ENCODE measurements around the gene CTU2. TPM values are rescaled to one million over a fixed set of nuclear protein-coding genes. Genes with fewer than 3 reads are reported as not detected.
A peak's percentile ranks its signal among the peaks of the same experiment; 100 is the strongest.
"Not testable (repeated sequence)": the region's sequence is repeated elsewhere in the genome, so short reads cannot be mapped to it uniquely, and the experiment has no call there.

The CTU2 gene
- 10 to 100 TPM in 5 of 6 donors, 1 to 10 TPM in 1; 9.8 to 16.8 (median 13.1) TPM for polyA plus RNA-seq (ENCODE audit: low read depth in 6 of 6)

- Mint-ChIP-seq H3K27ac (peak within 1 kb of the TSS; percentile 84 to 97 (median 95)), H3K9me3 (no peaks in the 10 kb centered on the region), H3K4me3 (peak within 1 kb of the TSS; percentile 85 to 98 (median 93)), H3K27me3 (no peaks in the 10 kb centered on the region), H3K4me1 (peaks cover 40 to 65% (median 53%) of the 10 kb centered on the region in 3 donors), H3K36me3 (no peaks in the 10 kb centered on the region)
- DNase-seq (peak; percentile 93), ATAC-seq (ENCODE audit: low read depth in 2 of 2) (peak; percentile 81 to 83)
Measured at GRCh38 chr16:88706229-88706964, at the start of gene CTU2, which contains the start of gene RNF166. TSS of gene CTU2 (plus strand) at chr16:88706503. CDS start at chr16:88706531, 28 bp downstream. TSS of gene RNF166 (minus strand) at chr16:88706408. CDS start at chr16:88706325, 83 bp downstream.

- Mint-ChIP-seq H3K9me3 (no peaks in the 10 kb centered on the region), H3K27me3 (no peaks in the 10 kb centered on the region), H3K4me1 (peaks cover 9 to 35% (median 24%) of the 10 kb centered on the region in 3 donors), H3K36me3 (no peaks in the 10 kb centered on the region), H3K27ac (no peak overlapping the region), H3K4me3 (no peak overlapping the region)
- no peak for DNase-seq
- ATAC-seq (ENCODE audit: low read depth in 2 of 2) = no peak
Measured at GRCh38 chr16:88657371-88657770, 48.9 kb upstream of the CTU2 start.

GRCh38 chr16:88658714-88659113 is 47.6 kb upstream of the CTU2 start:
- Mint-ChIP-seq H3K36me3 (no peaks in the 10 kb centered on the region), H3K4me1 (peaks cover 14 to 36% (median 17%) of the 10 kb centered on the region in 3 donors), H3K4me3 (peak overlapping the region in 1 of 8 donors; percentile 66), H3K27ac (no peak overlapping the region), H3K9me3 (no peaks in the 10 kb centered on the region), H3K27me3 (no peaks in the 10 kb centered on the region)
- no peak for ATAC-seq (ENCODE audit: low read depth in 2 of 2)
- DNase-seq = no peak

- H3K27ac Mint-ChIP-seq = peak overlapping the region in 1 of 6 donors; percentile 66
- H3K27me3 Mint-ChIP-seq = no peaks in the 10 kb centered on the region
Measured at GRCh38 chr16:88659160-88659559, 47.1 kb upstream of the CTU2 start.

GRCh38 chr16:88661468-88661867 is 44.8 kb upstream of the CTU2 start:
- peak overlapping the region in 5 of 6 donors; percentile 4 to 95 (median 80) for H3K27ac Mint-ChIP-seq
- H3K4me3 Mint-ChIP-seq = peak overlapping the region; percentile 0 to 96 (median 73)
- ATAC-seq (ENCODE audit: low read depth in 2 of 2) (no peak), DNase-seq (no peak)
- H3K27me3 Mint-ChIP-seq = no peaks in the 10 kb centered on the region
- no peaks in the 10 kb centered on the region for H3K9me3 Mint-ChIP-seq
- no peaks in the 10 kb centered on the region for H3K36me3 Mint-ChIP-seq
- peaks cover 22 to 35% (median 30%) of the 10 kb centered on the region in 3 donors for H3K4me1 Mint-ChIP-seq

More at GRCh38 chr16:88659160-88659559, 47.1 kb upstream of the CTU2 start:
- H3K4me1 Mint-ChIP-seq = peaks cover 17 to 36% (median 20%) of the 10 kb centered on the region in 3 donors
- DNase-seq = no peak
- H3K4me3 Mint-ChIP-seq = no peak overlapping the region
- H3K36me3 Mint-ChIP-seq = no peaks in the 10 kb centered on the region
- H3K9me3 Mint-ChIP-seq = no peaks in the 10 kb centered on the region
- no peak for ATAC-seq (ENCODE audit: low read depth in 2 of 2)

- H3K9me3 Mint-ChIP-seq = no peaks in the 10 kb centered on the region
- peak overlapping the region; percentile 89 to 96 (median 92) for H3K4me3 Mint-ChIP-seq
- no peaks in the 10 kb centered on the region for H3K36me3 Mint-ChIP-seq
- ATAC-seq (ENCODE audit: low read depth in 2 of 2) (peak in 1 of 2 donors; percentile 0), DNase-seq (no peak)
- no peaks in the 10 kb centered on the region for H3K27me3 Mint-ChIP-seq
- peaks cover 22 to 35% (median 33%) of the 10 kb centered on the region in 3 donors for H3K4me1 Mint-ChIP-seq
- peak overlapping the region; percentile 82 to 96 (median 94) for H3K27ac Mint-ChIP-seq
Measured at GRCh38 chr16:88662222-88662842, 44.0 kb upstream of the CTU2 start.

GRCh38 chr16:88662843-88663606 is 43.3 kb upstream of the CTU2 start, which contains the start of gene MVD:
TSS of gene MVD (minus strand) at chr16:88663091. CDS start at chr16:88663080, 11 bp downstream.
- H3K9me3 Mint-ChIP-seq = no peaks in the 10 kb centered on the region

GRCh38 chr16:88665148-88665547 is 41.2 kb upstream of the CTU2 start:
- peak overlapping the region in 3 of 6 donors; percentile 11 to 61 (median 36) for H3K27ac Mint-ChIP-seq
- DNase-seq (no peak), ATAC-seq (ENCODE audit: low read depth in 2 of 2) (no peak)
- peaks cover 22 to 35% (median 33%) of the 10 kb centered on the region in 3 donors for H3K4me1 Mint-ChIP-seq
- H3K36me3 Mint-ChIP-seq = no peaks in the 10 kb centered on the region
- no peaks in the 10 kb centered on the region for H3K9me3 Mint-ChIP-seq
- peak overlapping the region; percentile 0 to 80 (median 46) for H3K4me3 Mint-ChIP-seq
- H3K27me3 Mint-ChIP-seq = no peaks in the 10 kb centered on the region

More at GRCh38 chr16:88662843-88663606, 43.3 kb upstream of the CTU2 start, which contains the start of gene MVD:
- Mint-ChIP-seq H3K27me3 (no peaks in the 10 kb centered on the region), H3K4me1 (peaks cover 22 to 36% (median 35%) of the 10 kb centered on the region in 3 donors), H3K27ac (peak within 1 kb of the TSS; percentile 94 to 98 (median 96)), H3K36me3 (no peaks in the 10 kb centered on the region), H3K4me3 (peak within 1 kb of the TSS; percentile 92 to 96 (median 95))
- DNase-seq = peak; percentile 96
- ATAC-seq (ENCODE audit: low read depth in 2 of 2) = peak; percentile 97 to 98

- ATAC-seq (ENCODE audit: low read depth in 2 of 2) = no peak
- no peak for DNase-seq
- H3K36me3 Mint-ChIP-seq = no peaks in the 10 kb centered on the region
- no peaks in the 10 kb centered on the region for H3K9me3 Mint-ChIP-seq
- H3K27me3 Mint-ChIP-seq = no peaks in the 10 kb centered on the region
- peak overlapping the region in 2 of 8 donors; percentile 56 to 77 for H3K4me3 Mint-ChIP-seq
- H3K4me1 Mint-ChIP-seq = peaks cover 22 to 32% (median 30%) of the 10 kb centered on the region in 3 donors
- no peak overlapping the region for H3K27ac Mint-ChIP-seq
Measured at GRCh38 chr16:88665570-88665969, 40.7 kb upstream of the CTU2 start.

GRCh38 chr16:88667461-88667860 is 38.8 kb upstream of the CTU2 start:
- Mint-ChIP-seq H3K4me3 (no peak overlapping the region), H3K27me3 (no peaks in the 10 kb centered on the region), H3K27ac (no peak overlapping the region), H3K36me3 (no peaks in the 10 kb centered on the region), H3K9me3 (no peaks in the 10 kb centered on the region), H3K4me1 (peaks cover 12 to 18% (median 14%) of the 10 kb centered on the region in 3 donors)
- ATAC-seq (ENCODE audit: low read depth in 2 of 2) = no peak
- no peak for DNase-seq

- H3K4me1 Mint-ChIP-seq = peaks cover 4 to 12% (median 6%) of the 10 kb centered on the region in 3 donors
- H3K4me3 Mint-ChIP-seq; H3K36me3 Mint-ChIP-seq; H3K9me3 Mint-ChIP-seq; H3K27me3 Mint-ChIP-seq; H3K27ac Mint-ChIP-seq; DNase-seq; ATAC-seq (ENCODE audit: low read depth in 2 of 2): not testable (repeated sequence)
Measured at GRCh38 chr16:88669493-88669892, 36.8 kb upstream of the CTU2 start.

- Mint-ChIP-seq H3K4me1 (peaks cover 4 to 9% (median 6%) of the 10 kb centered on the region in 3 donors), H3K27ac (no peak overlapping the region), H3K36me3 (no peaks in the 10 kb centered on the region), H3K4me3 (no peak overlapping the region), H3K9me3 (no peaks in the 10 kb centered on the region), H3K27me3 (no peaks in the 10 kb centered on the region)
- ATAC-seq (ENCODE audit: low read depth in 2 of 2) = no peak
- no peak for DNase-seq
Measured at GRCh38 chr16:88669980-88670379, 36.3 kb upstream of the CTU2 start.

GRCh38 chr16:88671806-88672205 is 34.5 kb upstream of the CTU2 start:
- peaks cover 2 to 6% (median 3%) of the 10 kb centered on the region in 3 donors for H3K4me1 Mint-ChIP-seq
- ATAC-seq (ENCODE audit: low read depth in 2 of 2) = no peak
- no peak overlapping the region for H3K4me3 Mint-ChIP-seq
- no peaks in the 10 kb centered on the region for H3K36me3 Mint-ChIP-seq
- H3K27ac Mint-ChIP-seq = no peak overlapping the region
- H3K27me3 Mint-ChIP-seq = no peaks in the 10 kb centered on the region
- no peak for DNase-seq
- H3K9me3 Mint-ChIP-seq = no peaks in the 10 kb centered on the region

Measured in naive B cell (primary cell).